HL-60 (cell line): ENCODE data around the gene TAS1R1.

ENCODE experiments used
- DNase-seq, 2 experiments: peaks; one replicate each; pipeline ENCODE4 v3.0.0-alpha.2; 2010 to 2020; ENCODE audit warnings: low read depth in 1 of 2, low spot score in 1 of 2
- H3K27ac ChIP-seq: fragments of 250-450 bp; sonication (Bioruptor Pico); replicated peaks from 2 replicates; pipeline ENCODE4 v1.5.1; 2020; ENCODE audit warnings: mild to moderate bottlenecking, moderate library complexity
- H3K27me3 ChIP-seq: fragments of 250-450 bp; sonication (Bioruptor Pico); 2 replicates; pipeline ENCODE4 v1.5.1; 2021; ENCODE audit warnings: mild to moderate bottlenecking, moderate library complexity; ENCODE audit not compliant: insufficient read depth, poor library complexity, severe bottlenecking
- H3K4me3 ChIP-seq: replicated peaks from 2 replicates; pipeline ENCODE4 v1.5.1; 2011; ENCODE audit warnings: mild to moderate bottlenecking, control low read depth, low read length; ENCODE audit not compliant: insufficient read depth
- CTCF ChIP-seq: IDR thresholded peaks from one replicate; pipeline ENCODE4 v1.5.1; 2011; ENCODE audit warnings: low read length, control low read depth, inconsistent platforms; ENCODE audit not compliant: insufficient read depth
- GABPA ChIP-seq: IDR thresholded peaks from 2 replicates; pipeline ENCODE4 v1.6.1; 2012; ENCODE audit warnings: low read depth
- POLR2AphosphoS5 ChIP-seq: IDR thresholded peaks from 2 replicates; pipeline ENCODE4 v1.6.1; 2012; ENCODE audit warnings: low read depth
- REST ChIP-seq: IDR thresholded peaks from 2 replicates; pipeline ENCODE4 v1.6.1; 2012; ENCODE audit warnings: low read depth; ENCODE audit not compliant: insufficient replicate concordance
- SPI1 ChIP-seq: IDR thresholded peaks from 2 replicates; pipeline ENCODE4 v1.6.1; 2012; ENCODE audit warnings: low read depth, mild to moderate bottlenecking, borderline replicate concordance

The TAS1R1 gene

GRCh38 chr1:6592441-6592840 is 37.3 kb downstream of the TAS1R1 start:
- Histone ChIP-seq H3K4me3 (no peak overlapping the region), H3K27me3 (no peaks in the 10 kb centered on the region), H3K27ac (no peak overlapping the region)
- peak in 1 of 2 experiments; percentile 56 for DNase-seq
- no peak; the same call in 1 of the 2 replicates for TF ChIP-seq POLR2AphosphoS5

GRCh38 chr1:6592865-6593593 is 37.9 kb downstream of the TAS1R1 start:
- H3K27me3 ChIP-seq: no peaks in the 10 kb centered on the region
- TF ChIP-seq CTCF (no peak), REST (no peak), SPI1 (no peak), GABPA (no peak), POLR2AphosphoS5 (no peak)
- H3K4me3 ChIP-seq: no peak overlapping the region
- no peak for DNase-seq
- H3K27ac ChIP-seq: no peak overlapping the region

- TF ChIP-seq CTCF (no peak), GABPA (no peak), REST (no peak), POLR2AphosphoS5 (no peak), SPI1 (no peak)
- H3K27ac ChIP-seq: no peak overlapping the region
- no peak for DNase-seq
- no peak overlapping the region for H3K4me3 ChIP-seq
- no peaks in the 10 kb centered on the region for H3K27me3 ChIP-seq
These were observed 38.7 kb downstream of the TAS1R1 start for GRCh38 chr1:6593810-6594209.

GRCh38 chr1:6594977-6595740 is 40.1 kb downstream of the TAS1R1 start:
- no peak for DNase-seq
- Histone ChIP-seq H3K27ac (no peak overlapping the region), H3K4me3 (no peak overlapping the region), H3K27me3 (no peaks in the 10 kb centered on the region)
- no peak for TF ChIP-seq CTCF
- TF ChIP-seq POLR2AphosphoS5: no peak
- TF ChIP-seq SPI1: no peak
- no peak for TF ChIP-seq GABPA
- no peak for TF ChIP-seq REST
